Adrenal gland (tissue), 12 donors: Measurements from ENCODE around the gene CREG2. TPM values are rescaled to one million over a fixed set of nuclear protein-coding genes. Genes with fewer than 3 reads are reported as not detected.

Experiments used
- DNase-seq, 7 donors: peaks; one replicate each; pipeline ENCODE4 v3.0.0-alpha.2; 2019 to 2020
- H3K27ac ChIP-seq, 5 donors: fragments of 200-600 bp; sonication (generic) in 4 of 5; 1 replicate in 3 of 5; 2 replicates in 2 of 5; pipeline versions ENCODE4 v1.5.1 to v1.8.0; 2016 to 2020; ENCODE audit warnings: mild to moderate bottlenecking in 1 of 5
- H3K27me3 ChIP-seq: fragments of 200-600 bp; 2 replicates; pipeline ENCODE4 v1.8.0; 2021
- H3K36me3 ChIP-seq, 2 donors: fragments of 200-600 bp; replicated peaks in 1 of 2; 1 replicate in 1 of 2; 2 replicates in 1 of 2; pipeline versions ENCODE4 v1.5.1 to v1.8.0; 2018 to 2022
- H3K4me1 ChIP-seq, 2 donors: fragments of 200-600 bp; replicated peaks in 1 of 2; 1 replicate in 1 of 2; 2 replicates in 1 of 2; pipeline versions ENCODE4 v1.5.1 to v1.8.0; 2018 to 2021
- H3K4me3 ChIP-seq, 4 donors: fragments of 200-600 bp; sonication (generic) in 3 of 4; one replicate each; pipeline ENCODE4 v1.5.1; 2016 to 2018
- H3K9me3 ChIP-seq, 3 donors: fragments of 200-600 bp; sonication (generic) in 1 of 3; replicated peaks in 1 of 3; 1 replicate in 2 of 3; 2 replicates in 1 of 3; pipeline versions ENCODE4 v1.5.1 to v1.8.0; 2016 to 2021
- POLR2A ChIP-seq, 2 donors: fragments of 450-650 bp; IDR thresholded peaks; one replicate each; pipeline ENCODE4 v1.6.1; 2017; ENCODE audit warnings: antibody characterized with exemption in 2 of 2, mild to moderate bottlenecking in 2 of 2, moderate library complexity in 1 of 2
- WGBS, 4 donors: extraction: QIAGEN DNeasy Blood & Tissue Kit in 2 of 4; methylation state at CpG; one replicate each; pipeline versions ENCODE4 v1.1.5 to v1.1.7; 2013 to 2017; 5-methylcytosine and 5-hydroxymethylcytosine counted together
- intact Hi-C, 2 donors: fragments of 100-400 bp; cut with DNase I; formaldehyde crosslinking; loops; one replicate each; pipeline versions ENCODE4 v1.14.1 to v1.15.0; 2022 to 2023
- polyA plus RNA-seq, 3 donors: library from polyadenylated mRNA; stranded (reverse); fragments of 200-250 nt in 2 of 3; fragments of 350-450 nt in 1 of 3; fragmentation: Illumina TruSeq in 1 of 3; extraction: RNeasy Lipid Tissue Mini Kit (QIAGEN cat#74804) in 1 of 3; gene quantifications; one replicate each; pipeline ENCODE4 v1.2.3, GENCODE V29; 2013 to 2014
- total RNA-seq, 9 donors: library from RNA; depleted of rRNA in 4 of 9; stranded (reverse); fragments of >200 nt in 4 of 9; fragments of 120-200 nt in 1 of 9; fragmentation: NEBNext Ultra II Directional in 1 of 9; extraction: Animal tissue kit (Norgen Biotek cat#: 25700) in 1 of 9; gene quantifications; one replicate each; pipeline versions ENCODE4 v1.1.0 to v1.2.4, GENCODE V29; 2013 to 2023
- TF ChIP-seq, protein P1 (sequence below), 6 experiments: fragments of 450-650 bp in 4 of 6; fragments of 200-600 bp in 2 of 6; sonication (generic) in 1 of 6; IDR thresholded peaks; 1 replicate in 5 of 6; 2 replicates in 1 of 6; pipeline versions ENCODE4 v1.5.1 to v1.8.0; 2016 to 2021; ENCODE audit warnings: antibody characterized with exemption in 6 of 6, mild to moderate bottlenecking in 2 of 6, moderate library complexity in 1 of 6
- donor health status: healthy with polysubstance abuse.
- donor health status: Bipolar disorder and iron deficiency.
- donor health status: DM: yes; HTN: yes; CAD: no.
- donor health status: DM: no; HTN: no; CAD: no.
- donor health status: DM: no; HTN: no; CAD: no.
- donor health status: DM: yes; HTN: yes; CAD: no.

The CREG2 gene
- total and polyA plus RNA-seq, 12 donors = 0.02 to 0.55 (median 0.26) TPM; not detected in 8

DNA sequence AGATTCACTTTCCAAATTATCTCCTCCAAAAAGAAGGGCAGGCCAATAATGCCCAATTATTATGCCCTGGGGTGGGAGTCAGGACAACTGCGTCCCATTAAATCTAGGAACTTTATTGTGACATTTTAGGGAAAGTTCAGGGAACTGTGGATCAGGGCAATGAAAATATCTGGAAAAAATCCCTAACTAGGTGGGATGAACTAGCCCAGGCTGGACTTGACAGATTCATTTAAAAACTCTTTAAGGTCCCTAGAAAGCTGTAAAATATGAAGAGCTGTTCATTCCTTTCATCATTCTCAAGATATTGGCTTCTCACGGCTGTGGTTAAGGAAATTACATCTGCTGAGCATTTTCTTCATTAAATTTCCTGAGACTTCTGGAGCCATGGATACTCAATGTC, 8.2 kb downstream of the CREG2 start:
- no peaks in the 10 kb centered on the region for H3K9me3 ChIP-seq

DNA sequence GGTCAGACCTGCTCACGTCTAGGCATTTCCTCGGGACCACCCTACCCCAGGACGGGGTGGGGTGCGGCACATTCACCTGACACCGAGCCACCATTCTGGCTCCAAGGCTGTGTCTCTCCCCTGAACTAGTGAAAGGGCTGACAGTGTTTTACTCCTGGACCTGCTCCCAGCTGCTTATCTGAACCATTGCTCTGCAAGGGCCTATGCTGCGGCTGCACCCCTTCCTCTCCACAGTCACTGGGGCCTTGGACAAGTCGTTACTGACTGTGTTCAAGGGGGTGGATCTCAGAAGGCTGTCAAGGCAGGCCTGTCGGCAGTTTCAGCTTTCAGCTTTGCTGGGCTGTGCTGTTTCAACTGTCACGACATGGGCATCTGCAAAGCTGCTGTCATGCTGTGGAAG, 11.7 kb downstream of the CREG2 start:
- TF ChIP-seq, protein P1, sequence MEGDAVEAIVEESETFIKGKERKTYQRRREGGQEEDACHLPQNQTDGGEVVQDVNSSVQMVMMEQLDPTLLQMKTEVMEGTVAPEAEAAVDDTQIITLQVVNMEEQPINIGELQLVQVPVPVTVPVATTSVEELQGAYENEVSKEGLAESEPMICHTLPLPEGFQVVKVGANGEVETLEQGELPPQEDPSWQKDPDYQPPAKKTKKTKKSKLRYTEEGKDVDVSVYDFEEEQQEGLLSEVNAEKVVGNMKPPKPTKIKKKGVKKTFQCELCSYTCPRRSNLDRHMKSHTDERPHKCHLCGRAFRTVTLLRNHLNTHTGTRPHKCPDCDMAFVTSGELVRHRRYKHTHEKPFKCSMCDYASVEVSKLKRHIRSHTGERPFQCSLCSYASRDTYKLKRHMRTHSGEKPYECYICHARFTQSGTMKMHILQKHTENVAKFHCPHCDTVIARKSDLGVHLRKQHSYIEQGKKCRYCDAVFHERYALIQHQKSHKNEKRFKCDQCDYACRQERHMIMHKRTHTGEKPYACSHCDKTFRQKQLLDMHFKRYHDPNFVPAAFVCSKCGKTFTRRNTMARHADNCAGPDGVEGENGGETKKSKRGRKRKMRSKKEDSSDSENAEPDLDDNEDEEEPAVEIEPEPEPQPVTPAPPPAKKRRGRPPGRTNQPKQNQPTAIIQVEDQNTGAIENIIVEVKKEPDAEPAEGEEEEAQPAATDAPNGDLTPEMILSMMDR (IDR thresholded peaks at IDR 0.05) = no peak
- TF ChIP-seq POLR2A (IDR thresholded peaks at IDR 0.05) = no peak
- Histone ChIP-seq H3K4me3 (no peak overlapping the region), H3K27ac (no peak overlapping the region), H3K9me3 (no peaks in the 10 kb centered on the region), H3K27me3 (no peaks in the 10 kb centered on the region), H3K36me3 (no peaks in the 10 kb centered on the region), H3K4me1 (no peaks in the 10 kb centered on the region)
- DNase-seq = no peak
- WGBS, 4 donors = 51 to 70% (median 67%) methylated on average over 6 to 9 of the region's 9 CpGs
- intact Hi-C loops = no loop called here

More for the DNA sequence above, 8.2 kb downstream of the CREG2 start:
- intact Hi-C loops = no loop called here
- Histone ChIP-seq H3K4me3 (no peak overlapping the region), H3K27me3 (no peaks in the 10 kb centered on the region), H3K36me3 (no peaks in the 10 kb centered on the region), H3K4me1 (no peaks in the 10 kb centered on the region), H3K27ac (no peak overlapping the region)
- TF ChIP-seq, protein P1 (IDR thresholded peaks at IDR 0.05) = no peak
- no peak for TF ChIP-seq POLR2A (IDR thresholded peaks at IDR 0.05)
- 88 to 94% (median 91%) methylated on average over 2 of the region's 2 CpGs for WGBS, 4 donors
- DNase-seq = no peak

DNA sequence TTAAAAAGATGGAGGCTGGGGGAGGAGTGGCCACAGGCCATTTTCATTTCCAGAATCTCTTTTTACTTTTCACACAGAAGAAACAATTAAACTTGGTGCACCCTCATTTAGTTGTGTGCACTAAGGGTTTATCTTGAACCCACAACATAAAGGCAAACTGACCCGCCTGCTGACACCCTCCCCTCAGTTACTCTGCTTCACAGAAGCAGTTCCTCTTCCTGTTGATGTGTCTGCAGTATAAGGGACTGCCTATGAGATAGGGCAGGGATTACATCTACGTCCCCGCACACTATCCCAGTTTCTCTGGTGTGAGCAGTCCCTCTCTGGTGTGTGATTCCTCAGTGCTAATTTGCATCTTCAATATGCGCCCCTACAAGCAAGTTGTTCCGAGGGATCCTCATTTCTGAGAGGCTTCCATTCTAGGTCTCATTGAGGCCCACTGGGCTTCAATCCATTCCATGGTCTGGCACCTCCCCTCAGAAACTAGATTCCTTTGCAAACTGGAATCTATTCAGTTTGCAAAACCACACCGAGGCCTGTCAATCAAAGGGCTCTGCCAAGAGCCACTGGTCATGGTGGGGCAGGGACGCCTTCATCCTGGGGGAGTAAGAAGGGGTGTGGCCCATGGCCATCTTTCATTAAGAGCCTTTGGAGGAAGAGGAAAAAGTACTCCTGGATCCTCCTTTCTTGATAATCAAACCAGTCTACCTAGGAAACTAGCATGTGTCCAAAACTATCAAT, 12.3 kb downstream of the CREG2 start:
- Histone ChIP-seq H3K36me3 (no peaks in the 10 kb centered on the region), H3K4me1 (no peaks in the 10 kb centered on the region), H3K27me3 (no peaks in the 10 kb centered on the region), H3K4me3 (no peak overlapping the region), H3K9me3 (no peaks in the 10 kb centered on the region), H3K27ac (no peak overlapping the region)
- TF ChIP-seq, protein P1 (IDR thresholded peaks at IDR 0.05) = no peak
- no peak for TF ChIP-seq POLR2A (IDR thresholded peaks at IDR 0.05)
- 86 to 94% (median 91%) methylated on average over 7 of the region's 7 CpGs for WGBS, 4 donors
- no peak for DNase-seq
- intact Hi-C loops = no loop called here

DNA sequence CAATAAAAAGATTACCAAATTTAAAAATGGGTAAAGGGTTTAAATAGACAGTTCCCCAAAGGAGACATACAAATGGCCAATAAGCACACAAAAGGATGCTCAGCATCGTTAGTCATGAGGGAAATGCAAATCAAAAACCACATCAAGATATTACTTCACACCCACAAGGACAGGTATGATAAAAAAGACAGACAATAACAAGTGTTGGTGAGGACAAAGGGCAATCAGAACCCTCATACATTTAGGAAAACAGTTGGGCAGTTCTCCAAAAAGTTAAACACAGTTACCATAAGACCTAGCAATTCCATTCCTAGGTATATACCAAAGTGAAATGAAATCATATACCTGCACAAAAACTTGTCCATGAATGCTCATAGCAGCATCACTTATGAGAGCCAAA, 14.5 kb downstream of the CREG2 start:
- Histone ChIP-seq H3K27me3 (no peaks in the 10 kb centered on the region), H3K36me3 (no peaks in the 10 kb centered on the region), H3K4me3 (no peak overlapping the region), H3K9me3 (no peaks in the 10 kb centered on the region), H3K4me1 (no peaks in the 10 kb centered on the region), H3K27ac (no peak overlapping the region)
- WGBS, 4 donors = 81 to 88% (median 87%) methylated on average over 1 of the region's 1 CpG
- no peak for DNase-seq
- TF ChIP-seq, protein P1 (IDR thresholded peaks at IDR 0.05) = no peak
- TF ChIP-seq POLR2A (IDR thresholded peaks at IDR 0.05) = no peak
- intact Hi-C loops = no loop called here
